ENCODE results near the gene ZNF777.

The ZNF777 gene

DNA sequence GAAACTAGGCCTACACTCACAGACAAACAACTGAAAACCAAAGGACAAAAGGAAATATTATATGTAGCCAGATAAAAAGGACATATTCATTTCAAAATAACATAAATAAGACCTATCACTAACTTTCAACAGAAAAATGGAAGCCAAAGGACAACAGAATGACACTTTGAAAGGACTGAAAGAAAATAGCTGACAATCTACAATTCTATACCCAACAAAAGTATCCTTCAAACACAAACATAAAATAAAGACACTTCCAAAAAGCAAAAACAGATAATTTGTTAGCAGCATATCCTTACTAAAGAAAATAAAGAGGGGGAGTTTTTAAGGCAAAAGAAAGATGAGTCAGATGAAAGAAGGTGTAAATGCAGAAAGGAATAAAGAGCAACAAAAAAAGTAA lies 44.7 kb upstream of the ZNF777 start:
- peaks cover 28% of the 10 kb centered on the region for H3K9me3 ChIP-seq (ENCODE audit: control insufficient read depth, insufficient read depth, low read length)
- peaks cover 9% of the 10 kb centered on the region for H3K27me3 ChIP-seq (ENCODE audit: control insufficient read depth, low read length)
- no peaks in the 10 kb centered on the region for H3F3A ChIP-seq (ENCODE audit: control insufficient read depth, insufficient read depth)
- H4K20me1 ChIP-seq (ENCODE audit: control insufficient read depth, insufficient read depth, low read depth, low read length) = no peaks in the 10 kb centered on the region
- no peaks in the 10 kb centered on the region for H3K9me2 ChIP-seq (replicated peaks; ENCODE audit: control insufficient read depth, low read length)
- H3K36me3 ChIP-seq (ENCODE audit: control insufficient read depth, low read length) = no peaks in the 10 kb centered on the region
- no peak for TF ChIP-seq EZH2phosphoT487 (IDR thresholded peaks at IDR 0.05; ENCODE audit: borderline replicate concordance, low read length)
- TF ChIP-seq, protein P1, sequence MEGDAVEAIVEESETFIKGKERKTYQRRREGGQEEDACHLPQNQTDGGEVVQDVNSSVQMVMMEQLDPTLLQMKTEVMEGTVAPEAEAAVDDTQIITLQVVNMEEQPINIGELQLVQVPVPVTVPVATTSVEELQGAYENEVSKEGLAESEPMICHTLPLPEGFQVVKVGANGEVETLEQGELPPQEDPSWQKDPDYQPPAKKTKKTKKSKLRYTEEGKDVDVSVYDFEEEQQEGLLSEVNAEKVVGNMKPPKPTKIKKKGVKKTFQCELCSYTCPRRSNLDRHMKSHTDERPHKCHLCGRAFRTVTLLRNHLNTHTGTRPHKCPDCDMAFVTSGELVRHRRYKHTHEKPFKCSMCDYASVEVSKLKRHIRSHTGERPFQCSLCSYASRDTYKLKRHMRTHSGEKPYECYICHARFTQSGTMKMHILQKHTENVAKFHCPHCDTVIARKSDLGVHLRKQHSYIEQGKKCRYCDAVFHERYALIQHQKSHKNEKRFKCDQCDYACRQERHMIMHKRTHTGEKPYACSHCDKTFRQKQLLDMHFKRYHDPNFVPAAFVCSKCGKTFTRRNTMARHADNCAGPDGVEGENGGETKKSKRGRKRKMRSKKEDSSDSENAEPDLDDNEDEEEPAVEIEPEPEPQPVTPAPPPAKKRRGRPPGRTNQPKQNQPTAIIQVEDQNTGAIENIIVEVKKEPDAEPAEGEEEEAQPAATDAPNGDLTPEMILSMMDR (IDR thresholded peaks at IDR 0.05; ENCODE audit: low read depth, low read length, poor library complexity, severe bottlenecking) = no peak
- no peaks in the 10 kb centered on the region for H3K79me2 ChIP-seq (ENCODE audit: control insufficient read depth, low read length)
- H3K4me2 ChIP-seq (ENCODE audit: low read length) = no peak overlapping the region
- peaks cover under 1% of the 10 kb centered on the region; the same call in 1 of the 2 replicates for H3K4me1 ChIP-seq (ENCODE audit: control insufficient read depth, low read length)
- no peak overlapping the region for H3K4me3 ChIP-seq (ENCODE audit: low read length)
- no peak overlapping the region for H3K27ac ChIP-seq (ENCODE audit: low read depth, low read length)

DNA sequence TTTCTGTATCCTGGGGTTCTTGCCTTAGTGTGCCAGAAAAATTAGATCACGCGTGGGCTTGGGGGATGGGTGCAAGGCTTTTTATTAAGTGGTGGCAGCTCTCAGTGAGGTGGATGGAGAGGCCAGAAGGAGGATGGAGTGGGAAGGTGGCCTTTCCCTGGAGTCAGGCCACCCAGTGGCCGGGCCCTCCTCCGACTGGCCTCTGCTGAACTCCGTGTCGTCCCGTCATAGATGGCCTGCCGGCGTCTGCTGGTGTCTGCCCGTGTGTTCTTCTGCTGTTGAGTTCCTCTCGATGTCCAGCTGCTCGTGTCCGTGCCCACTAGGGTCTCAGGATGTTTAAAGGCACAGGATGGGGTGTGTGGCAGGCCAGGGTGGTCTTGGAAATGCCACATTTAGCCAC lies 40.8 kb upstream of the ZNF777 start:
- Histone ChIP-seq H4K20me1 (ENCODE audit: control insufficient read depth, insufficient read depth, low read depth, low read length) (no peaks in the 10 kb centered on the region), H3K9me3 (ENCODE audit: control insufficient read depth, insufficient read depth, low read length) (peaks cover 11% of the 10 kb centered on the region), H3K36me3 (ENCODE audit: control insufficient read depth, low read length) (peaks cover 3% of the 10 kb centered on the region; the same call in 1 of the 2 replicates), H3K4me3 (ENCODE audit: low read length) (no peak overlapping the region), H3K27ac (ENCODE audit: low read depth, low read length) (no peak overlapping the region), H3K4me2 (ENCODE audit: low read length) (no peak overlapping the region), H3F3A (ENCODE audit: control insufficient read depth, insufficient read depth) (0 out of 2 replicates have a peak, but pooled peaks cover 2% of the 10 kb centered on the region), H3K27me3 (ENCODE audit: control insufficient read depth, low read length) (peaks cover 22% of the 10 kb centered on the region), H3K9me2 (replicated peaks; ENCODE audit: control insufficient read depth, low read length) (no peaks in the 10 kb centered on the region), H3K79me2 (ENCODE audit: control insufficient read depth, low read length) (peaks cover 6% of the 10 kb centered on the region), H3K4me1 (ENCODE audit: control insufficient read depth, low read length) (peaks cover 22% of the 10 kb centered on the region)
- no peak for TF ChIP-seq EZH2phosphoT487 (IDR thresholded peaks at IDR 0.05; ENCODE audit: borderline replicate concordance, low read length)
- TF ChIP-seq, protein P1 (IDR thresholded peaks at IDR 0.05; ENCODE audit: low read depth, low read length, poor library complexity, severe bottlenecking) = no peak

DNA sequence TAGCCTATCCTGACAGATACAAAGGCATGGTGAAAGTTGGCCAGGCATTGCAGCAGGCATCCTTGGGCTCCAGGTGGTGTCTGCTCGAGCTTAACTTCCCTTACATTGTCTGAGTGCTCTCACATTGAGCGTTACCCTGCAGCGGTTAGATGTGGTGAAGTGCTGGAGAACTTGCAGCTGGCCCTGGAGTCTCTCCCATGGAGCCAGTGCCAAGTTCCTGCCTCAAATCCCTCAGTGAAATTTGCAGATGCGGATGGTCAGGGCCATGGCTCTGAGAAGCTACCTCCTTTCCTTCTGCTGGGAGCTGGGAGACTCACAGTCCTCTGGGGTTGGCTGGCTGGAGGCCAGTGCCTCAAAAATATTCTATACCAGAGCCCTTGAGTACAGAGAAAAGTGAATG lies 40.0 kb upstream of the ZNF777 start:
- H3K9me2 ChIP-seq (replicated peaks; ENCODE audit: control insufficient read depth, low read length) = no peaks in the 10 kb centered on the region
- H4K20me1 ChIP-seq (ENCODE audit: control insufficient read depth, insufficient read depth, low read depth, low read length) = no peaks in the 10 kb centered on the region
- H3K27ac ChIP-seq (ENCODE audit: low read depth, low read length) = no peak overlapping the region
- H3K4me3 ChIP-seq (ENCODE audit: low read length) = no peak overlapping the region
- no peak overlapping the region for H3K4me2 ChIP-seq (ENCODE audit: low read length)
- peaks cover 8% of the 10 kb centered on the region for H3K9me3 ChIP-seq (ENCODE audit: control insufficient read depth, insufficient read depth, low read length)
- H3K36me3 ChIP-seq (ENCODE audit: control insufficient read depth, low read length) = peaks cover 3% of the 10 kb centered on the region; the same call in 1 of the 2 replicates
- H3K79me2 ChIP-seq (ENCODE audit: control insufficient read depth, low read length) = peaks cover 13% of the 10 kb centered on the region
- H3F3A ChIP-seq (ENCODE audit: control insufficient read depth, insufficient read depth) = 0 out of 2 replicates have a peak, but pooled peaks cover 2% of the 10 kb centered on the region
- H3K27me3 ChIP-seq (ENCODE audit: control insufficient read depth, low read length) = peaks cover 22% of the 10 kb centered on the region
- TF ChIP-seq, protein P1 (IDR thresholded peaks at IDR 0.05; ENCODE audit: low read depth, low read length, poor library complexity, severe bottlenecking) = no peak
- TF ChIP-seq EZH2phosphoT487 (IDR thresholded peaks at IDR 0.05; ENCODE audit: borderline replicate concordance, low read length) = no peak
- peaks cover 29% of the 10 kb centered on the region for H3K4me1 ChIP-seq (ENCODE audit: control insufficient read depth, low read length)

Data from DOHH2 (cell line).